ENCODE measurements around the gene IRAG1. TPM values are rescaled to one million over a fixed set of nuclear protein-coding genes. Genes with fewer than 3 reads are reported as not detected.

Gene IRAG1
- total and polyA plus RNA-seq, 7 donors: 1.4 to 9.4 (median 3.9) TPM

DNA sequence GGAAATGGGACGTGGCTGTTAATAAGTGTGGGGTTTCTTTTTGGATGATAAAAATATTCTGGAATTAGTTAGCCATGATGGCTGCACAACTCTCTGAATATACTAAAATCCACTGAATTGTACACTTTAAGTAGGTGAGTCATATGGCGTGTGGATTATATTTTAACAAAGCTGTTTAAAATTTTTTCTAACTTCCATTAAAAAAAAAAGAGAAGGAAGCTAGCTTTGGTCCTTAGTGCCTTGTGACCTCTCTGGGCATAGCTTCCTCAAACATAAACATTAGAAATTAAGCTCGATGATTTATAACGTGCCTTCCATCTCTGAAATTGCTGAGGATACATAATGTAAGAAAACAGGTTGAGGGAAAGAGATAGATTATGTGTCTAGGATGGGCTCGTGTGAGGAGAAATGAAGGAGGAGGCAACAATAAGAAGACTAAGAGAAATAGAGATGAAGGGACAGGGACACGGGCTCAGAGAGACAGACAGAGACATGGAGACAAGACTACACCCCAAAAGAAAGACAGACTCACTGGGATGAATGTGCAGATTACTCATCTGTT is 20.0 kb downstream of the IRAG1 start:
- Histone ChIP-seq H3K9me3 (no peaks in the 10 kb centered on the region), H3K27me3 (ENCODE audit: insufficient read depth in 3 of 3, low read length in 2 of 3) (no peaks in the 10 kb centered on the region), H3K4me3 (no peak overlapping the region), H3K4me1 (peaks cover 43% of the 10 kb centered on the region), H3K36me3 (ENCODE audit: insufficient read depth in 1 of 2, low read depth in 1 of 2) (no peaks in the 10 kb centered on the region), H3K27ac (no peak overlapping the region)
- DNase-seq: no peak
- ATAC-seq: no peak
- intact Hi-C loops (cut with DNase I): no loop called here
- TF ChIP-seq, protein P1, sequence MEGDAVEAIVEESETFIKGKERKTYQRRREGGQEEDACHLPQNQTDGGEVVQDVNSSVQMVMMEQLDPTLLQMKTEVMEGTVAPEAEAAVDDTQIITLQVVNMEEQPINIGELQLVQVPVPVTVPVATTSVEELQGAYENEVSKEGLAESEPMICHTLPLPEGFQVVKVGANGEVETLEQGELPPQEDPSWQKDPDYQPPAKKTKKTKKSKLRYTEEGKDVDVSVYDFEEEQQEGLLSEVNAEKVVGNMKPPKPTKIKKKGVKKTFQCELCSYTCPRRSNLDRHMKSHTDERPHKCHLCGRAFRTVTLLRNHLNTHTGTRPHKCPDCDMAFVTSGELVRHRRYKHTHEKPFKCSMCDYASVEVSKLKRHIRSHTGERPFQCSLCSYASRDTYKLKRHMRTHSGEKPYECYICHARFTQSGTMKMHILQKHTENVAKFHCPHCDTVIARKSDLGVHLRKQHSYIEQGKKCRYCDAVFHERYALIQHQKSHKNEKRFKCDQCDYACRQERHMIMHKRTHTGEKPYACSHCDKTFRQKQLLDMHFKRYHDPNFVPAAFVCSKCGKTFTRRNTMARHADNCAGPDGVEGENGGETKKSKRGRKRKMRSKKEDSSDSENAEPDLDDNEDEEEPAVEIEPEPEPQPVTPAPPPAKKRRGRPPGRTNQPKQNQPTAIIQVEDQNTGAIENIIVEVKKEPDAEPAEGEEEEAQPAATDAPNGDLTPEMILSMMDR (IDR thresholded peaks at IDR 0.05): no peak
- WGBS, 3 donors: 79% methylated on average over 6 of the region's 6 CpGs

DNA sequence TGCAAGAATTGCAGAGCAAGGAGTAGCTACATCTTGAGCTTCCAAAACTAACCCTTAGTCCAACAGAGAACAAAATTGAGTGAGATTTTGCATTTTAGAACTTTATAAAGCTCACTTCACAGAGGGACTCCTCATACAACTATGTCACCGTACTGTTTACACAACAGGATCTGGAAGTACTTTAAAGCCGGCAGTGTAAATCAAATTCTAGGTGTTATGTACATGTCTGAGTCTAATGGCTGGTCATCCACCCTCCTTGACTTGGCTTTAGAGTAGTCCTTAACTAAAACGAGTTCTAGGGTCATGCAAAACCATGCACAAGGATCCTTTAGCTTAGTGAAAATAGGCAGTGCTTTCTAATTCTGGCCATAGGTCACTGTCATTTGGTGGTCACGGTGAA is 23.5 kb downstream of the IRAG1 start:
- H3K9me3 ChIP-seq: no peaks in the 10 kb centered on the region
- peaks cover 36% of the 10 kb centered on the region for H3K4me1 ChIP-seq
- ATAC-seq (no peak), DNase-seq (no peak)
- TF ChIP-seq, protein P1 (IDR thresholded peaks at IDR 0.05): no peak
- no peaks in the 10 kb centered on the region for H3K36me3 ChIP-seq (ENCODE audit: insufficient read depth in 1 of 2, low read depth in 1 of 2)
- H3K4me3 ChIP-seq: no peak overlapping the region
- H3K27me3 ChIP-seq (ENCODE audit: insufficient read depth in 3 of 3, low read length in 2 of 3): no peaks in the 10 kb centered on the region
- WGBS, 3 donors: 51 to 56% (median 53%) methylated on average over 4 of the region's 4 CpGs
- intact Hi-C loops (cut with DNase I): no loop called here
- peak overlapping the region; percentile 47 for H3K27ac ChIP-seq

DNA sequence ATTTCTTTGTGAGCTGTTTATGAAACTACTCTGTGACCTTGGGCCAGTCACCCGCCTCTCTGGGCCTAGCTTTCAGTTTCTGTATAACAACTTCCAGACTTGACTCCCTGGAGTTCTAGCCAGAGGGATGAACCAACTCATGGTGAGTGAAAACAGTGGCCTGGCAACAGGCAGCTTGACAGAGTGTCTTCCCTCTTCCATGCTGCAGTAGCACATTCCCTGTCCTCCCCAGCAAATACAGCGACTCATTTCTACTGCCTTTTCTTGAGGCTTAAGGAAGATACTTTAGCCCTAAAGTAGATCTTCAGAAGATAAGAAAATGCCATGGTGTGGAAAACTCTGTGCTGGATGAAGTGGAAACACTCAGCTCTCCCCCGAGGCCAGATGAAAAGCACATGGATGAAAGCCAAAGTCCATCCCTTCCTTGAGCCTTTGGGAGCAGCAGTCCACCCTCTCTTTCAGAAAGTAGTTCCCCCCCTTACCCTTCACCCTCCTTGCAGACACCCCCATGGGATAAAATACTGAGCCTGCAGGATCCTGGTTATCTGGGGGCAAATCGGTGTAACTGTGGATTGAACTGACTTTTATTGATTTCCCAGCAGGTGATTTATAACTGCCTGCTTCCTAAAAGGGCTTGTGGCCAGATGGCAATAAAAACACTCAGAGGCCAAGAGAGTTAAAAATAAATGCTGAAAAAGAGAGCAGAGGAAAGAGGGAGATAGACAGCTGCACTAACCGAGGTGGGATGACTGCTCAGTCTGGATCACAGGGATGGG is 24.1 kb downstream of the IRAG1 start:
- Histone ChIP-seq H3K27ac (peak overlapping the region; percentile 52), H3K4me1 (peaks cover 29% of the 10 kb centered on the region), H3K4me3 (no peak overlapping the region), H3K27me3 (ENCODE audit: insufficient read depth in 3 of 3, low read length in 2 of 3) (no peaks in the 10 kb centered on the region), H3K9me3 (no peaks in the 10 kb centered on the region), H3K36me3 (ENCODE audit: insufficient read depth in 1 of 2, low read depth in 1 of 2) (no peaks in the 10 kb centered on the region)
- TF ChIP-seq, protein P1 (IDR thresholded peaks at IDR 0.05): no peak
- ATAC-seq (peak; percentile 58 to 71 (median 66)), DNase-seq (peak in 1 of 2 donors; percentile 38)
- intact Hi-C loops (cut with DNase I): no loop called here
- WGBS, 3 donors: 23 to 26% (median 25%) methylated on average over 5 of the region's 5 CpGs

DNA sequence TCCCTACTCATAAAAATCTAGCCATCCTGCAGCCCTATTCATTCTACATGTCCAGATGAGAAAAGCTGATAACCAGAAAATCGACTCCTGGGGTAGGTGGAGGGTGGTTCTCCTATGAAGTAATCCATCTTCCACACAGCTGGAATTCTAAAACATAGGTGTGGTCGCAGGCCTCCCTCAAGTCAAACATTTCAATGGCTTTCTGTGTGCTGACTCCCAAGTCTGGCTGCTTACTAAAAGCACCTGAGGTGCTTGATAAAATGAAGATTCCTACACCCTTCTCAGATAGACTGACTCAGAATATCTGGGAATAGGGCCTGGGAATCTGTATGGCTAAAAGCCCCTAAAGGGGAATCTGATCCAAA is 26.1 kb downstream of the IRAG1 start:
- Histone ChIP-seq H3K27ac (peak overlapping the region; percentile 54), H3K9me3 (no peaks in the 10 kb centered on the region), H3K27me3 (ENCODE audit: insufficient read depth in 3 of 3, low read length in 2 of 3) (no peaks in the 10 kb centered on the region), H3K4me3 (no peak overlapping the region), H3K4me1 (peaks cover 22% of the 10 kb centered on the region), H3K36me3 (ENCODE audit: insufficient read depth in 1 of 2, low read depth in 1 of 2) (no peaks in the 10 kb centered on the region)
- intact Hi-C loops (cut with DNase I): no loop called here
- TF ChIP-seq, protein P1 (IDR thresholded peaks at IDR 0.05): no peak
- DNase-seq (no peak), ATAC-seq (no peak)
- WGBS, 3 donors: 58 to 75% (median 70%) methylated on average over 2 of the region's 2 CpGs
